NCI-H1092 (cell line): ENCODE results near the gene CFAP43.
"Not testable (repeated sequence)": the region's sequence is repeated elsewhere in the genome, so short reads cannot be mapped to it uniquely, and the experiment has no call there.

Experiments used
- DNase-seq: peaks from one replicate; lab custom pipeline; 2025; lab: John Stamatoyannopoulos, UW

CFAP43 gene

GRCh38 chr10:104230490-104230889 is 1.7 kb downstream of the CFAP43 start:
- no peak for DNase-seq

- DNase-seq, result no peak
Observed at GRCh38 chr10:104223304-104223703, 8.9 kb downstream of the CFAP43 start.

- DNase-seq, result no peak
Observed at GRCh38 chr10:104220522-104220921, 11.6 kb downstream of the CFAP43 start.

GRCh38 chr10:104218751-104219150 is 13.4 kb downstream of the CFAP43 start:
- DNase-seq, result no peak

GRCh38 chr10:104216631-104217030 is 15.5 kb downstream of the CFAP43 start:
- DNase-seq, result no peak

- no peak for DNase-seq
Observed at GRCh38 chr10:104209575-104210198, 22.5 kb downstream of the CFAP43 start.

GRCh38 chr10:104208730-104209129 is 23.4 kb downstream of the CFAP43 start:
- DNase-seq, result no peak

GRCh38 chr10:104202231-104202630 is 29.9 kb downstream of the CFAP43 start:
- DNase-seq, result no peak

- DNase-seq, result no peak
Observed at GRCh38 chr10:104201636-104202035, 30.5 kb downstream of the CFAP43 start.

- DNase-seq, result no peak
Observed at GRCh38 chr10:104199567-104199966, 32.6 kb downstream of the CFAP43 start.

- DNase-seq, result no peak
Observed at GRCh38 chr10:104197364-104197763, 34.8 kb downstream of the CFAP43 start.

GRCh38 chr10:104195706-104196105 is 36.5 kb downstream of the CFAP43 start:
- no peak for DNase-seq

GRCh38 chr10:104193787-104194186 is 38.4 kb downstream of the CFAP43 start:
- DNase-seq, result no peak

GRCh38 chr10:104190695-104191094 is 41.5 kb downstream of the CFAP43 start:
- no peak for DNase-seq

- DNase-seq, result no peak
Observed at GRCh38 chr10:104183682-104184081, 48.5 kb downstream of the CFAP43 start.

- not testable (repeated sequence) for DNase-seq
Observed at GRCh38 chr10:104174136-104174535, 58.0 kb downstream of the CFAP43 start.

GRCh38 chr10:104170610-104171254 is 61.4 kb downstream of the CFAP43 start:
- no peak for DNase-seq

GRCh38 chr10:104155591-104155990 is 76.6 kb downstream of the CFAP43 start:
- no peak for DNase-seq

- DNase-seq, result no peak
Observed at GRCh38 chr10:104151737-104152136, 80.4 kb downstream of the CFAP43 start.

GRCh38 chr10:104150139-104150538 is 82.0 kb downstream of the CFAP43 start:
- DNase-seq, result no peak

GRCh38 chr10:104146882-104147281 is 85.3 kb downstream of the CFAP43 start:
- DNase-seq, result no peak

GRCh38 chr10:104144931-104145330 is 87.2 kb downstream of the CFAP43 start:
- no peak for DNase-seq

- DNase-seq, result no peak
Observed at GRCh38 chr10:104143829-104144228, 88.3 kb downstream of the CFAP43 start.

- DNase-seq, result no peak
Observed at GRCh38 chr10:104142081-104142480, 90.1 kb downstream of the CFAP43 start.
